ENCODE measurements around the gene NOL11.
"Not testable (repeated sequence)": the region's sequence is repeated elsewhere in the genome, so short reads cannot be mapped to it uniquely, and the experiment has no call there.

NOL11 gene

GRCh38 chr17:67696853-67697498 lies 20.8 kb upstream of the NOL11 start:
- no peaks in the 10 kb centered on the region for H3K27me3 ChIP-seq (ENCODE audit: insufficient read depth, low read depth, severe bottlenecking)
- no peak overlapping the region for H3K4me3 ChIP-seq (ENCODE audit: low read depth, low read length)
- peaks cover 4% of the 10 kb centered on the region for H3K9me3 ChIP-seq (ENCODE audit: severe bottlenecking)
- TF ChIP-seq CTCF (IDR thresholded peaks at IDR 0.05; ENCODE audit: low read depth, low read length) = no peak
- no peak overlapping the region for H3K27ac ChIP-seq
- no peaks in the 10 kb centered on the region for H3K36me3 ChIP-seq
- DNase-seq = no peak

GRCh38 chr17:67700037-67700724 lies 17.6 kb upstream of the NOL11 start:
- TF ChIP-seq CTCF (IDR thresholded peaks at IDR 0.05; ENCODE audit: low read depth, low read length) = no peak
- Histone ChIP-seq H3K36me3 (no peaks in the 10 kb centered on the region), H3K27ac (no peak overlapping the region), H3K4me3 (ENCODE audit: low read depth, low read length) (no peak overlapping the region), H3K9me3 (ENCODE audit: severe bottlenecking) (peaks cover 4% of the 10 kb centered on the region), H3K27me3 (ENCODE audit: insufficient read depth, low read depth, severe bottlenecking) (no peaks in the 10 kb centered on the region)
- no peak for DNase-seq

GRCh38 chr17:67700725-67701119 lies 17.0 kb upstream of the NOL11 start:
- Histone ChIP-seq H3K4me3 (ENCODE audit: low read depth, low read length) (no peak overlapping the region), H3K9me3 (ENCODE audit: severe bottlenecking) (peaks cover 4% of the 10 kb centered on the region), H3K36me3 (no peaks in the 10 kb centered on the region), H3K27ac (no peak overlapping the region), H3K27me3 (ENCODE audit: insufficient read depth, low read depth, severe bottlenecking) (no peaks in the 10 kb centered on the region)
- no peak for TF ChIP-seq CTCF (IDR thresholded peaks at IDR 0.05; ENCODE audit: low read depth, low read length)
- no peak for DNase-seq

GRCh38 chr17:67702861-67703260 lies 14.9 kb upstream of the NOL11 start:
- not testable (repeated sequence) for H3K27ac ChIP-seq; DNase-seq; H3K9me3 ChIP-seq (ENCODE audit: severe bottlenecking); H3K36me3 ChIP-seq; H3K4me3 ChIP-seq (ENCODE audit: low read depth, low read length); H3K27me3 ChIP-seq (ENCODE audit: insufficient read depth, low read depth, severe bottlenecking)

- H3K27me3 ChIP-seq (ENCODE audit: insufficient read depth, low read depth, severe bottlenecking) = no peaks in the 10 kb centered on the region
- TF ChIP-seq CTCF (IDR thresholded peaks at IDR 0.05; ENCODE audit: low read depth, low read length) = no peak
- no peak overlapping the region for H3K4me3 ChIP-seq (ENCODE audit: low read depth, low read length)
- no peaks in the 10 kb centered on the region for H3K9me3 ChIP-seq (ENCODE audit: severe bottlenecking)
- no peaks in the 10 kb centered on the region for H3K36me3 ChIP-seq
- no peak overlapping the region for H3K27ac ChIP-seq
- DNase-seq = no peak
Measured at GRCh38 chr17:67707442-67707841, 10.3 kb upstream of the NOL11 start.

GRCh38 chr17:67708378-67708777 lies 9.4 kb upstream of the NOL11 start:
- H3K27me3 ChIP-seq (ENCODE audit: insufficient read depth, low read depth, severe bottlenecking) = no peaks in the 10 kb centered on the region
- H3K9me3 ChIP-seq (ENCODE audit: severe bottlenecking) = peaks cover 6% of the 10 kb centered on the region
- DNase-seq = no peak
- no peak overlapping the region for H3K27ac ChIP-seq
- H3K36me3 ChIP-seq = no peaks in the 10 kb centered on the region
- no peak overlapping the region for H3K4me3 ChIP-seq (ENCODE audit: low read depth, low read length)
- no peak for TF ChIP-seq CTCF (IDR thresholded peaks at IDR 0.05; ENCODE audit: low read depth, low read length)
